GM21390 (cell line): ENCODE results near the gene ZFHX3.

Source experiments
- ATAC-seq: cut with Tn5 transposase; IDR thresholded peaks from one replicate; pipeline ENCODE4 v1.9.1; 2021; ENCODE audit not compliant: unreplicated experiment

Gene ZFHX3

GRCh38 chr16:72911971-72912370 is 136.0 kb downstream of the ZFHX3 start:
- no peak for ATAC-seq

GRCh38 chr16:72910875-72911274 is 137.1 kb downstream of the ZFHX3 start:
- ATAC-seq, result no peak

- ATAC-seq, result no peak
These were observed 137.5 kb downstream of the ZFHX3 start for GRCh38 chr16:72910381-72910780.

- ATAC-seq, result no peak
These were observed 138.7 kb downstream of the ZFHX3 start for GRCh38 chr16:72909196-72909595.

GRCh38 chr16:72908362-72909167 is 139.4 kb downstream of the ZFHX3 start:
- no peak for ATAC-seq

GRCh38 chr16:72905581-72905980 is 142.3 kb downstream of the ZFHX3 start:
- no peak for ATAC-seq

- no peak for ATAC-seq
These were observed 144.8 kb downstream of the ZFHX3 start for GRCh38 chr16:72903176-72903575.

- no peak for ATAC-seq
These were observed 145.7 kb downstream of the ZFHX3 start for GRCh38 chr16:72902206-72902605.

GRCh38 chr16:72901000-72901627 is 146.8 kb downstream of the ZFHX3 start:
- no peak for ATAC-seq

- no peak for ATAC-seq
These were observed 149.6 kb downstream of the ZFHX3 start for GRCh38 chr16:72898216-72898825.

- no peak for ATAC-seq
These were observed 150.2 kb downstream of the ZFHX3 start for GRCh38 chr16:72897707-72898106.

- no peak for ATAC-seq
These were observed 151.3 kb downstream of the ZFHX3 start for GRCh38 chr16:72896485-72897118.

GRCh38 chr16:72895951-72896350 is 152.0 kb downstream of the ZFHX3 start:
- no peak for ATAC-seq

GRCh38 chr16:72894293-72895151 is 153.4 kb downstream of the ZFHX3 start:
- no peak for ATAC-seq

GRCh38 chr16:72891291-72892227 is 156.4 kb downstream of the ZFHX3 start:
- ATAC-seq, result no peak

- ATAC-seq, result no peak
These were observed 157.3 kb downstream of the ZFHX3 start for GRCh38 chr16:72890587-72890986.

- no peak for ATAC-seq
These were observed 158.0 kb downstream of the ZFHX3 start for GRCh38 chr16:72889616-72890582.

GRCh38 chr16:72887537-72887936 is 160.4 kb downstream of the ZFHX3 start:
- no peak for ATAC-seq
